ENCODE measurements around the gene ENHO. TPM values are rescaled to one million over a fixed set of nuclear protein-coding genes. Genes with fewer than 3 reads are reported as not detected.

ENHO gene
- not detected in 2 replicates for total RNA-seq (2014; rRNA removed; shearing (Covaris generic))
- 0.35 TPM in 1 of 2 replicates, not detected in the other for polyA plus RNA-seq (2016; fragmentation: Nextera tagmentation; extraction: Ambion mirVana)

DNA sequence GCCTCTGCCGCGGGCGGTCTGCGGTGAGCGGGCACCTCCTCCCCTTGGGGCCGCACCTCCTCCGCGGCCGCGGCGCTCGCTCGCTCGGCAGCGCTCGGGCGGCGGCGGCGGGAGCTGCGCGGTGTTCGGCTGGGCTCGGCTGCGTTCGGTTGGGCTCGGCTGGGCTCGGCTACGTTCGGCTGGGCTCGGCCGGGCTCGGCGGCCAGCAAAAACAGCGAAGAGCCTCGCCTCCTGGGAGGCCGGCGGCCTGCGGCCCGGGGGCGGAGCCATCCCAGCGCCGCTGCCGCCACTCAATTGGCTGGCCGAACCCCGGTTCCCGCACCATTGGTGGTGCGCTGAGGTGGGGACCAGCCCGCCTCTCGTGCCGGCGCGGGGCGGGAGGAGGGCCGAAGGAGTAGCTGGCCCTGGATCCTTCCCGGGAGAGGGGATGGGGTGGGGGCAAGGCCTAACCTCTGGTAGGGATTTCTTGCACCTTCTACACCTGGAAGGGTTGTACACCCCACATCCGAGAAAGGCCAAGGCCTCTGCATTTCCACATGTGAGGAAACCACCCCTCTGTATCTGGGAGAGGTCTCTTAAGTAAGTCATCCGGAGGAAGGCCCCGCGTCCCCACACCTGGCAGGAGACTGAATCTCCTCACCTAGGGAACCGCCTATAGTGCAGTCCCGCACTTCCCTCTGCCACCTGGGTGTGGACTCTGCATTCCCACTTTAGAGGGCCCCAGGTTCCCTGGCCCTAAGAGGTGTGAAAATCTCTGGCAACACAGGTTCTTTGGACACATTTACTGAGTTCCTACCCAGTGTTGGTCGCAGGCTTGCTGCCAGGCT lies at the start of gene ENHO:
Gene ENHO, minus strand, starts transcription at position 20 of the 827 bp plus-strand sequence. CDS start 1,295 bp downstream, outside the sequence.
- no peak within 1 kb of the TSS for H3K27ac ChIP-seq

DNA sequence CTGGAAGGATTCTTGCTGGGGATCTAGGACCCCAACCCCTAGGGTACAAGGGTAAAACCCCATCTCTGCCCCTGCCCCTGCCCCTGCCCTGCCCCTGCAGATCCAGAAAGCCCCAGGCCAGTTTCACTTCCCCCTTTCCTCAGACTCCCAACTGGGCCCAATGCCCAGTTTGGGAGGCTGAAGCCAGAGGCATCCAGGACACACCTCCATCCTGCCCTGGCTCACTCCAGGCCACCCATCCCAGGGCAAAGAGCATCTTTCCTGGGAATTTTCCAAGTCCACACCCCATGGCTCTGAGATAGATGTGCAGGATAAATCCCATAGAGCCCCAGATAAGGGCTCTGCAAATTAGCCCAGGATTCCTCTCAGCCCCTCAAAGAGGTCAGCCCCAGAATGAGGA lies 49.3 kb upstream of the ENHO start:
- no peak overlapping the region for H3K4me2 ChIP-seq (ENCODE audit: unreplicated experiment)
- H3K27ac ChIP-seq = no peak overlapping the region

More for the DNA sequence above, at the start of gene ENHO:
- H3K9me3 ChIP-seq (ENCODE audit: low read depth) = no peaks in the 10 kb centered on the region
- H3K4me1 ChIP-seq (ENCODE audit: insufficient read depth) = no peaks in the 10 kb centered on the region
- peak within 1 kb of the TSS; percentile 84 for H3K4me2 ChIP-seq (ENCODE audit: unreplicated experiment)
- peak within 1 kb of the TSS; percentile 69 for H3K9ac ChIP-seq
- no peak for TF ChIP-seq EZH2phosphoT487 (IDR thresholded peaks at IDR 0.05; ENCODE audit: insufficient read depth, low read depth)
- TF ChIP-seq EZH2 (IDR thresholded peaks at IDR 0.05; ENCODE audit: insufficient read depth, poor library complexity, severe bottlenecking) = no peak
- H4K20me1 ChIP-seq (ENCODE audit: insufficient read depth) = no peaks in the 10 kb centered on the region
- H3K27me3 ChIP-seq (replicated peaks; ENCODE audit: insufficient read depth) = peaks cover 28% of the 10 kb centered on the region
- H3K36me3 ChIP-seq (ENCODE audit: low read depth) = no peaks in the 10 kb centered on the region
- peak within 1 kb of the TSS; percentile 73 for H3K4me3 ChIP-seq
- no peaks in the 10 kb centered on the region for H3K79me2 ChIP-seq (ENCODE audit: insufficient read depth)
- peak within 1 kb of the TSS; percentile 84 for H2AFZ ChIP-seq
- no peaks in the 10 kb centered on the region for H3K9me2 ChIP-seq (ENCODE audit: insufficient read depth)
- in situ Hi-C loops (cut with MboI) = loop anchor here (25.0 kb wide), 1 partner anchor 89 kb away; the partner anchor contains the start of genes DCTN3 and RPP25L
- no peaks in the 10 kb centered on the region for H3F3A ChIP-seq (ENCODE audit: insufficient read depth)
- WGBS, 2 experiments (ENCODE audit: low coverage in 1 of 2, low lambda C conversion rate in 2 of 2, missing lambda C conversion rate in 2 of 2) = 5% methylated on average over 49 to 55 of the region's 63 CpGs
- DNase-seq = peak; percentile 93

DNA sequence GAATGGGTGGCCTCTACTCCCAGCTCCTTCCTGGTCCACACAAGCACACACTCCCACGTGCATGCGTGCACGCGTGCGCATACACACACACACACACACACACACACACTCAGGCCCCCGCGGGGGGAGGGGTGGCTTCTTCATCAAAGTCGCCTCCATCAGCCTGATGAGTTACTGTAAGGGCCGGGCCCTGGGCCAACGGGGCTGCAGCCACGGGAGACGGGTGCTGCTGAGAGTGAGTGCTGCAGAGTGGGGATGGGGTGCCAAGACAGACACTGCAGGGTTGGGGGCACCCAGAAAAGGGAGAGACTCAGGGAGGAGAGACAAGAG lies 48.7 kb upstream of the ENHO start:
- no peak overlapping the region for H3K27ac ChIP-seq
- no peak overlapping the region for H3K9ac ChIP-seq
- no peak overlapping the region for H2AFZ ChIP-seq
- H3F3A ChIP-seq (ENCODE audit: insufficient read depth) = no peaks in the 10 kb centered on the region
- WGBS, 2 experiments (ENCODE audit: low coverage in 1 of 2, low lambda C conversion rate in 2 of 2, missing lambda C conversion rate in 2 of 2) = 29 to 48% methylated on average over 6 to 12 of the region's 12 CpGs
- no peak for DNase-seq
- peaks cover 26% of the 10 kb centered on the region for H3K27me3 ChIP-seq (replicated peaks; ENCODE audit: insufficient read depth)
- no peak overlapping the region for H3K4me3 ChIP-seq
- in situ Hi-C loops (cut with MboI) = no loop called here
- no peaks in the 10 kb centered on the region for H4K20me1 ChIP-seq (ENCODE audit: insufficient read depth)
- no peaks in the 10 kb centered on the region for H3K9me3 ChIP-seq (ENCODE audit: low read depth)
- H3K4me1 ChIP-seq (ENCODE audit: insufficient read depth) = no peaks in the 10 kb centered on the region
- no peaks in the 10 kb centered on the region for H3K36me3 ChIP-seq (ENCODE audit: low read depth)
- H3K9me2 ChIP-seq (ENCODE audit: insufficient read depth) = no peaks in the 10 kb centered on the region
- no peaks in the 10 kb centered on the region for H3K79me2 ChIP-seq (ENCODE audit: insufficient read depth)
- TF ChIP-seq EZH2phosphoT487 (IDR thresholded peaks at IDR 0.05; ENCODE audit: insufficient read depth, low read depth) (no peak), EZH2 (IDR thresholded peaks at IDR 0.05; ENCODE audit: insufficient read depth, poor library complexity, severe bottlenecking) (no peak)
- H3K4me2 ChIP-seq (ENCODE audit: unreplicated experiment) = no peak overlapping the region

More for the DNA sequence above, 49.3 kb upstream of the ENHO start:
- TF ChIP-seq EZH2phosphoT487 (IDR thresholded peaks at IDR 0.05; ENCODE audit: insufficient read depth, low read depth) = no peak
- TF ChIP-seq EZH2 (IDR thresholded peaks at IDR 0.05; ENCODE audit: insufficient read depth, poor library complexity, severe bottlenecking) = no peak
- in situ Hi-C loops (cut with MboI) = no loop called here
- H3F3A ChIP-seq (ENCODE audit: insufficient read depth) = no peaks in the 10 kb centered on the region
- no peak overlapping the region for H3K9ac ChIP-seq
- H2AFZ ChIP-seq = no peak overlapping the region
- H3K9me2 ChIP-seq (ENCODE audit: insufficient read depth) = no peaks in the 10 kb centered on the region
- no peak overlapping the region for H3K4me3 ChIP-seq
- no peaks in the 10 kb centered on the region for H4K20me1 ChIP-seq (ENCODE audit: insufficient read depth)
- H3K4me1 ChIP-seq (ENCODE audit: insufficient read depth) = no peaks in the 10 kb centered on the region
- no peaks in the 10 kb centered on the region for H3K79me2 ChIP-seq (ENCODE audit: insufficient read depth)
- H3K9me3 ChIP-seq (ENCODE audit: low read depth) = no peaks in the 10 kb centered on the region
- peaks cover 28% of the 10 kb centered on the region for H3K27me3 ChIP-seq (replicated peaks; ENCODE audit: insufficient read depth)
- no peaks in the 10 kb centered on the region for H3K36me3 ChIP-seq (ENCODE audit: low read depth)
- DNase-seq = no peak

DNA sequence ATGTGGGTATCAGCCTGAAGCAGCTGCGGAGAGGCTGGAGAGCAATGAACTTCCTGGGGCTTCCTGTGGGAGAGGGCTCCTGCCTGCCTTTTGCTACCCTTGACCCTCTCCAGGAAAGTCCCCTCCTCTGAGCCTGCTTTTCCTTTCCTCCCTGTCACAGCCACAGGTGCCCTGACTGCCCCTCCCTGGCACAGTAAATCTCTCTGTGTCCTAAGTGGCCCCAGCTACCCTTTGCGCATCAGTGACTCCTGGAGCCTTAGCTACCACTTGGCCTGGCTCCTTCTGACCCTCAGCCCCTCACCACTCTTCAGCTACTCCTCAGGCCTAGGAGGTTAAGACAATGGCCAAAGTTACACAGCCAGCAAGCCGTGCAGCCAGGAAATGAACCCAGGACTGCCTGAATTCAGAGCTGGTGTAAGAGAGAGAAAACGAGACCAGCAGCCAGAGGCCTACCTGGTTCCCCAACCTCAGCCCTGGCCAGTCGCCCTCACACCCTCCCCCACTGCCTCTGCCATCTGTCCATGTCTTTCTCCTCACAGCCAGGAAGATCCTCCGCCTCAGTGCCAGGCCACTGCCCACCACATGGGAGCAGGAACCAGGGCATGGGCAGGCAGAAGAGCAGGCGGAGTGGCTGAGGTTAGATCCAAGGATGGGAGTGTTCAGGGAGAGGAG lies 48.2 kb upstream of the ENHO start:
- H3F3A ChIP-seq (ENCODE audit: insufficient read depth) = no peaks in the 10 kb centered on the region
- in situ Hi-C loops (cut with MboI) = no loop called here
- H3K27me3 ChIP-seq (replicated peaks; ENCODE audit: insufficient read depth) = peaks cover 21% of the 10 kb centered on the region
- TF ChIP-seq EZH2phosphoT487 (IDR thresholded peaks at IDR 0.05; ENCODE audit: insufficient read depth, low read depth) (no peak), EZH2 (IDR thresholded peaks at IDR 0.05; ENCODE audit: insufficient read depth, poor library complexity, severe bottlenecking) (no peak)
- no peak overlapping the region for H3K4me2 ChIP-seq (ENCODE audit: unreplicated experiment)
- no peaks in the 10 kb centered on the region for H3K4me1 ChIP-seq (ENCODE audit: insufficient read depth)
- no peaks in the 10 kb centered on the region for H4K20me1 ChIP-seq (ENCODE audit: insufficient read depth)
- H3K9me3 ChIP-seq (ENCODE audit: low read depth) = no peaks in the 10 kb centered on the region
- H3K9ac ChIP-seq = no peak overlapping the region
- no peaks in the 10 kb centered on the region for H3K36me3 ChIP-seq (ENCODE audit: low read depth)
- H3K4me3 ChIP-seq = no peak overlapping the region
- DNase-seq = no peak
- no peak overlapping the region for H2AFZ ChIP-seq
- H3K79me2 ChIP-seq (ENCODE audit: insufficient read depth) = no peaks in the 10 kb centered on the region
- 67 to 71% methylated on average over 7 of the region's 7 CpGs for WGBS, 2 experiments (ENCODE audit: low coverage in 1 of 2, low lambda C conversion rate in 2 of 2, missing lambda C conversion rate in 2 of 2)
- no peaks in the 10 kb centered on the region for H3K9me2 ChIP-seq (ENCODE audit: insufficient read depth)
- H3K27ac ChIP-seq = no peak overlapping the region

Measured in GM23248 (cell line).